NCI-H774 (cell line): ENCODE data around the gene KCNMA1.
"Not testable (repeated sequence)": the region's sequence is repeated elsewhere in the genome, so short reads cannot be mapped to it uniquely, and the experiment has no call there.

ENCODE experiments used
- DNase-seq: peaks from one replicate; lab custom pipeline; 2025; lab: John Stamatoyannopoulos, UW

KCNMA1 gene

DNA sequence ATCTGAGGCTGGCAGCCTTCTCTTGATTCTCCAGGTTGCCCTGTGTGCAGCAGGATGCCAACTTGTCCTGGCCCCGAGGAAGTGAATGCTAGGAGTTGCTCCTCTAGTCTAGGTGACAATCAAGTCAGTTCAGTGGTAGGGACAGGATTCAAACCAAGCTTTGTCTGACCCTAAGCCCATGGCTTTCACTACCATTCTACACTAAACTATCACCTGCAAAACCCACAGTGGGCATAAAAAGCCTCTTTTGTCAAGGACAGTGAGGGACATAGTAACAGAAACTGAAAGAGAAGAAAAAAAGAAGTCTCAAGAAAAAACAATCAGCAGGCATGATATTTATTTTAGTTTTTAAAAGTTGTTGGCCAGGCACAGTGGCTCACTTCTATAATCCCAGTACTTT is 33.5 kb downstream of the KCNMA1 start:
- no peak for DNase-seq

DNA sequence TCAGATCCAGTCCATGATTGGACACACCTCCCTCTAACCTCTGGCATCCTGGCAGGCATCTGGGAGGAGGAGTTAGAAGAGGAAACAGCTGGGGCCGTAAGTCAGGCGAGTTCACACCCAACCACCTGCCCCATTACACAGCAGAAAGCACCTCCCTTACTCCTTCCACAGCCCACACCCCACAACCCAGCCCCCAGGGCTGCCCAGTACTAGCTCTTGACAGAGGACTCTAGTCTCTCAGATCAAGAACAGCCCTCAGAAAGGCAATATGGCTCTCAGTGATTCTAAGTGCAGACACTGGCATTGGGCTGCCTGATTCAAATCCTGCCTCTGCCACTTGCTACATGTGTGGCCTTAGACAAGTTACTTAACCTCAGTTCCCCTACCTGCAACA is 34.1 kb downstream of the KCNMA1 start:
- peak; percentile 12 for DNase-seq

DNA sequence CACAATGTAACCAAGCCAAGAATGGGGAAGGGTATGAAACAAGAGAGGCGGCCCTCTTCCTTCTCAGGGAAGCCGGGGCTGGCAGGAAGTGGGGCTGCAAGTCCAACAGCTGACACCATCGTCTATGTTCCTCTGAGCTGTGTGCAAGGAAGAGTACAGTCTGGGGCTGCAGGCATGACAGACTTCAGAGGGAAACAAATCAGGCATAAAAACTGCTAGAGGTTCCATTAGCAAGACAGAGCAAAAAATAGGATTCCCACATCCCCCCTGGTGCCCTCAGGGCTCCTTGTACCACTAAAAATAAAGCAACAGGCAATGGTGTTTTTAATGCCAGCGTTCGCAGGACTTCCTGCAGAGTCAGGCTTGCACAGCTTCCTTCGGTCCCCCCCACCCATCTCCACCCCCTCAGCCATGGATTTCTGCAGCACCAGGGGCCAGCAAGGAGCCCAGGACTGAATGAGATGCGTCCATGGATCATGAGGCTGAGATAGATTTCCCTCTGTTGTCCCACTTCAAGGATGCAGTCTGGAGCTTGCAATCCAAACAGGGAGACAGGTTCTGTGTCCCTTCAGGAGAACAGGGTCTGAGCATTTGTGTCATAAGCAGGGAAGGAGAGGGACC is 34.6 kb downstream of the KCNMA1 start:
- DNase-seq: no peak

DNA sequence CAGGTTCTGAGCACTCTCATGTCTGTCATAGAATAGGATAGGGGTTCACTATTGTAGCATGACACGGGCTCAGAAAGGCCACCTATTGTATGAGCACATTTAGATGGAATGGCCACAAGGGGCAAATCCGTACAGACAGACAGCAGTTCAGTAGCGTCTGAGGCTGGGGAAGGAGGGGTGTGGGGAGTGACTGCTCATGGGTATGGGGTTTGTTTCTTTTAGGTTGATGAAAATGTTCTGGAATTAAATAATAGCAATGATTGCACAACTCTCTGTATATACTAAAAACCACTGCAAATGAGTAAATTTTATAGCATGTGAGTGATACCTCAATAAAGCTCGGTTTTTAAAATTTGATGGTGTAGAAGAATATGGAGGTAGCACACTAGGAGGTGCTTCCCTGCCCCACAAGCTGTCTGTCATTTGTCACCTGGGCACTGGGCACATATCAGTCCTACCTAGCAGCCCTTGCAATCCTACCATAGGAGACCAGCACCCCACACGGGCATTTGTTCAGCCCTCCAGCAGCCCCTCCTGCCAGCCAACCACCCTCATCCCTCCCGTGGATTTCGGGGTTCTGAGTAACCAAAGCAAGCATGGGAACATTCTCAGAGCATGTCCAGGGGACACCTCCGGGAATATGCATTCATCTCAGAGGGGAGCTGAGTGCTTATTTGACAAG is 35.2 kb downstream of the KCNMA1 start:
- DNase-seq: no peak

DNA sequence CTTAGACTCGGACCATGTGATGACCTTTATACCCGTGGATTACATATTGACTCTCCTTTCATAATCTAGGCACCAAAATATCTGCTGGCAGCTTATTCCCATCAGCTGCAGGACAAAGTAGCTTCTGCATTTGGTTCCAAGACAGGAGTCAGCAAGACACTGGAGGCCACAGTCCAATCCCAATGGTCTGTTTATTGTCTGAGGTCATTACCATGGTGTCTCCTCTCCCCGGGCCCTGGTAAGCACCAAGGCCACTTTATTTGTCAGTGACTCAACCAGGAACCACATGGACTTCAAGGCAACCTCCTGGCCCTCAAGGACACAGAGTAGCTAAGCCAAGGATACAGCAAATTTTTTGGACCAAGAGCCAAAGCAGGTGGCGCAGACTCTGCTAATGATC is 36.1 kb downstream of the KCNMA1 start:
- no peak for DNase-seq

DNA sequence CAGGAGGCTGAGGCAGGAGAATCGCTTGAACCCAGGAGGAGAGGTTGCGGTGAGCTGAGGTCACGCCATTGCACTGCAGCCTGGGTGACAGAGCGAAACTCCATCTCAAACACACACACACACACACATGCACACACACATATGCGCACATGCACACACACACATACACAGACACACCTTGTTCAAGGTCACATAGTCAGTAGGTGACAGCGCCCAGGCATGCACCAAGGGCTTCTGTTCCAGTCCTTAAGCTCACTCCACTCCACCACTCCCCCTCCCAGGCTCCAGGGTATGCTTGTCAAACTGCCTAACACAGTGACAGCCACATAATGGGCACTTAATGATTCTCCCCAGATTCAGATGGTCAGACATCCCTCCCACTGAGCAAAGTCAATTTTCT is 37.0 kb downstream of the KCNMA1 start:
- DNase-seq: no peak

DNA sequence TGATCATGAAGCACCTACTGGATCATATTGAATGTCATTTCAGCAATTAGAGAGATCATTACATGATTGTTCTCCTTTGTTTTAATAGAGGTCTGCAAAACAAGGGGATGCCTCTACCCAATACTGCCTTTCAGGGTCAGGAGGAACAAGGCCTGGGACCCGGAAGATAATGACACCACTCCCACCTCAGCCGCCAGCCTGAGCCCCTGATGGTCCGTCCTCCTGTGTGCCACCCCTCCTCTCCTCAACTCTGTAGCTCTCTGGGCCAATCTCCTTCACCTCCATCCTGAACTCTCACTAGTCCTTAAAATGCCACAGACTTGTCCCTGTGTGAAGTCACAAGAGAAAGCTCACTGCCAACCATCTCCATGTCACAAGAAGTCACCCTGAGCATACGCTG is 38.0 kb downstream of the KCNMA1 start:
- DNase-seq: no peak

DNA sequence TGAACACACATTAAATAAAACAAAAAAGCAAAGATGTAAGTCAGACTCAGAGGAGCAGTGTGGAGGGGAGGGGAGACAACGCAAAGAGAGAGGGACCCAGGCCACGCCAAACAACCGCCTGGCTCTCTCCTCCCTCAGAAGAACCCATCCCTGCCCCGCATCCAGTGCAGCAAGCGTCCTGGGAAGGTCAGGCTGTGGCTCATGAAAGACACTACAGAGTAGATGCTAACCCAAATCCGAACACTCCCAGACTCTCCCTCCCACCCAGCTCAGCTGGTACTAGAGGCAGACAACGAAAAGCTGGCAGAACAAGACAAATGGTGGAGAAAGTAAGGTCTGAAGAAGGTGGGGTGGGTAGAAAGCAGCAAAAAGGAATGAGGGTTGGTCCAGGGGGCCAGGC is 39.0 kb downstream of the KCNMA1 start:
- no peak for DNase-seq

DNA sequence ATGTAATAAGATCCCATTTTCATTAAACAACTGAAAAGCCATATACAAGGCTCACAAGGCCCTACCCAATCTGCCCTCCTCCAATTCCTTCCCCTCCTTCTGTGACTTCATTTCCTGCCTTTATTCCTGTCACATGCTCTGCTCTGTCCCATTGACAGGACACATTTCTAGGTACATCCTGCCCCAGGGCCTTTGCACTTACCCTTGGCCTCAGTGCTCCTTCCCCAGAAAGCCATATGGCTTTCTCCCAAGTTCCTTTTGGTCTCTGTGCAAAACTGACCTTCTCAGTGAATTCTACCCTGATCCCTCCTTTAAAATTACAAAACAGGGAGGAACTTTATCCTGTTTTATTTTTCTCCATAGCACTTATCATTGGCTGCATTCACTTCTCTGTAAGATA is 40.0 kb downstream of the KCNMA1 start:
- DNase-seq: no peak

DNA sequence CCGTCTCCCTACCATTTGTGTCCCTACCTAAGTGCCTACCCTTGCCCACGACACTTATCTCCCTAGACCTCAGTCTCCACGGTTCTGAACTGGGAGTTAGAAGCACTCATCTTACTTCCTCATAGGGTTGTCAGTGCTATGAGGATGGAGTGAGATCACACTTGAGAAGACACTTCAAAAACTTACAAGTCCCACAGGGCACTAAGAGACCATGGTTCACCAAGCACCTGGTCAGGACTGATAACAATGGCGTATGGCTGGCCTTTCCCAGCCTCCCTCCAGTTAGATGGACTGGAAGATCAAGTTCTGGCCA is 43.2 kb downstream of the KCNMA1 start:
- no peak for DNase-seq

DNA sequence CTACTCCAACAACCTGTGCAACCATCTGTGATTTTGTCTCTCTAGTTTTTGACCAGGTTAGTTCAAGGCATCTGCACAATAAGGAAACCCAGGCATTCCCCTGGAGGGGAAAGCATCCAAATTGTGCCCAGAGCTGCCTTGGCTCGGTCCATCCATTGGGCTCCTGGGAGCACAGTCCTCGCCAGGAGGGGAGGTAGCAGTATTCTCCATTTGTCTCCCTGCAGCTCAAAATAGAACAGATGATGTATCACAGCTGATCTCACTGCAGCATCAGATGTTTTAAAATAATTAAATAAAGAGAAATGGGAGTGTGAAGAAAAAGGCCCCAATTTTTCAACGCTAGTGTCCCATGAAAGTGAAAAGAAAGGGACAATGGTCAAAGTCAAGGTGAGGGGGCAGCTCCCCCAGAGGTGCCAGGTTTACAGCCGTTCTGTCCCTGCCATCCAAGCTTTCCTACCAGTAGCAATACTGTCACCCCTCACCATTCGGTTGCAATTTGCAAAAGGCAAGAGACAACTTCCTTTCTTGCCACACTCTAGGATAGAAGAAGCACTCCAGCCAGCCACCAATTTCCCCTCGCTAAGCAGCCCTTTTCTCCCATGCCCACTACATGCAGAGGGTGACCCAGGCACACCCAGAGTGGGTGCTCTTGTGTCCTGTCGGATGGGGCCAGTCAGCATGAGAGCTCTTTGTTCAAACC is 43.7 kb downstream of the KCNMA1 start:
- no peak for DNase-seq

DNA sequence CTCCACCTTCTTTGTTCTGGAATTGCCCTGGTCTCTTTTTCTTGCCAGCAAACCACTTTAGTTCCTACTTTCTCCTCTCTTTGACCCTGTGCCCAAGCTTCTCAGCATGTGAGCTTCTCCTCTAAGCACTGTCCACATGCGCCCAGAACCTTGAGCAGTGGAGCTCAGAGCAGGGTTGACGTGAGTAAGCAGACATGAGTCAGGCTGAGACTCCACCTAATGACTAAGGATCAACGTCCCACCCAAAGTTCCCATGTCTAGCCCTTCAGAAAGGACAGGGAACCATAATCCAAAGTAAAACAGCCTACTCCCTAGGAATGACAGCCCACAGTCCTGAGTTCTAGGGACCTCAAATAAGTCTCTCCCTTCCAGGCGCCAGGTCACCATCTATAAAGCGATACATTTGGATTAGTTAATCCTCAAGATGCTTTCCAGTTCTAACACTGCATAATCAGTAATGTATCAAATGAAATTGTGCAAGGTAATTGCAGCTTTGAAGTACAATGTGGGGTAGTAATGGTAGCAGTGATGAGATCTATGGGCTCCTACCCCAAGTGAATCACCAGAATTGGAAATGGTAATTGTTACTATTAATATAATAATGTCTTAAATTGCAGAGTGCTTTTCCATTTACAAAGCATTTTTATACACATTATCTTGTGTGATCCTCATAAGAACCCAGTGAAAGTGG is 44.5 kb downstream of the KCNMA1 start:
- DNase-seq: no peak

DNA sequence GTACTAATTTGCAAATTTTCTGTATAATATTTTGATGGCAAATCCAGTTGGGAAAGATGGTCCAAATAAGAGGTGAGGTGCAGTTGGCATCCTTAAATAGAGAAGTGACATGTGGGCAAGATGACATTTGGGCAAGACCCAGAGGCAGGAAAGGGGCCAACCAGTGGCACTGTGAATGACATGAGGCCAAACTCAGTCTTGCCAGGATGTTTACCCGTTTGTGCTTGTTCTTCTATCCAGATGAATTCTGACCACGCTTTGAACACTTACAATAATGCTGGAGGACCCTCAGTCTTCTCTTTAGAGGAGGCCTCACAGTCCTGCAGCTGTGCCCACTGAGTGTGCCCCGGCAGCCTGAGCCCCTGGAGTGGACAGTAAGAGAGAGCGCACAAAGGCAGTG is 45.1 kb downstream of the KCNMA1 start:
- no peak for DNase-seq

DNA sequence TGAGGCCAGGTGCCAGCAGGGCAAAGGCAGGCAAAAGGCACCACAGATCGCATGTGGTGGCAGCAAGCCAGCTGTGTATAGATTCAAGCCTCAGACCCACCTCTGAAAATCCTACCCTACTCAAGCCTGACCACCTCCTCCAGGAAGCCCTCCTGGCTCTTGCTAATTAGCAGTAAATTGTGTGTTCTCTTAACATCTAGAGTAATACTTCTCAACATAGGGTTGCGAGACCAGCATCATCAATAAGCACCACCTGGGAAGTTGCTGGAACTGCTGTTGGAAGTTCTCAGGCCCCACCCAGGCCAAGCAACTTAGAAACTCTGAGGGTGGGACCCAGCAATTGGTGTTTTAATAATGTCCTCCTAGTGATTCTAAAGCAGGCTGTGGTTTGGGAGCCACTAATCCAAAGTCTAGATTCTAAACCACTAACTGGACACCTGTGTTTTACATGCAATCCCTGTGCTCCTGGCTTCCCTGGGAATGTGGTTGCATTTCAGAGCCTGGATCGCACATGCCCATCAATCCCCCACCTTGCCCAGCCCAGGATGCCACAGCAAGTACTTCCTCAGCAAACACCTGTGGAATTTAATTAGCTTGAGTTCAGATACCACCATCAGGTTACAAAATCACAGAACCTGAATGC is 46.2 kb downstream of the KCNMA1 start:
- DNase-seq: no peak

DNA sequence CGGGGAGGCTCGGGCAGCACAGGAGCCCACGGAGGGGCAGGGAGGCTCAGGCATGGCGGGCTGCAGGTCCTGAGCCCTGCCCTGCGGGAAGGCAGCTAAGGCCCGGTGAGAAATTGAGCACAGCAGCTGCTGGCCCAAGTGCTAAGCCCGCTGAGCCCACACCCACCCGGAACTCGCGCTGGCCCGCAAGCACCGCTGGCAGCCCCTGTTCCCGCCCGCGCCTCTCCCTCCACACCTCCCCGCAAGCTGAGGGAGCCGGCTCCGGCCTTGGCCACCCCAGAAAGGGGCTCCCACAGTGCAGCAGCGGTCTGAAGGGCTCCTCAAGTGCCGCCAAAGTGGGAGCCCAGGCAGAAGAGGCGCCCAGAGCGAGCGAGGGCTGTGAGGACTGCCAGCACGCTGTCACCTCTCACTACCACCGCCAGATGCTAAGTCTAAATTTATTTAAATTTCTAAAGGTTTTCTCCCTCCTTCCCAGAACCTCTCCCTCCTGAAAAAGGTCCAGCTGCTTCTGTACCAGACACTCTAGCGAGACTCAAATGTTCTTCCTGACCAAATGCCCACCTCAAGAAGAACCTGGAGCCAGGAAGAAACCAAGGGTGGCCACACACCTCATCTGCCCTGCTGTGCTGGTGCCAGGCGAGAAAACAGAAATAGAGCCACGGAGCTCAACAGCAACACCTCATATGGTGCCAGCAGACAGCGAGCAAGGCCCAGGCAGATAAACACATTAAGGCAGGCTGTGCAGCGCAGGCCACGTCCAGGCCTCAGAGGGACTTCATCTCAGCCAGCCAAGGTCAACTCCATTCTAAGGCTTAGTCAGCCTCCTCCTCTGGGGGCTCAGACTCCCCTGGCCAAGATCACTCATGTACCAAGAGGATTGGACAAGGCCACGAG is 47.0 kb downstream of the KCNMA1 start:
- no peak for DNase-seq

DNA sequence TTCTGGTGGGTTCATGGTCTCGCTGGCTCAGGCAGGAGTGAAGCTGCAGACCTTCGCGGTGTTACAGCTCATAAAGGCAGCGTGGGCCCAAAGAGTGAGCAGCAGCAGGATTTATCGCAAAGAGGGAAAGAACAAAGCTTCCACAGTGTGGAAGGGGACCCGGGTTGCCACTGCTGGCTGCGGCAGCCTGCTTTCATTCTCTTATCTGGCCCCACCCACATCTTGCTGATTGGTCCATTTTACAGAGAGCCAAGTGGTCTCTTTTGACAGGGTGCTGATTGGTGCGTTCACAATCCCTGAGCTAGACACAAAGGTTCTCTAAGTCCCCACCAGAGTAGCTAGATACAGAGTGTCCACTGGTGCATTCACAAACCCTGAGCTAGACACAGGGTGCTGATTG is 47.9 kb downstream of the KCNMA1 start:
- not testable (repeated sequence) for DNase-seq

DNA sequence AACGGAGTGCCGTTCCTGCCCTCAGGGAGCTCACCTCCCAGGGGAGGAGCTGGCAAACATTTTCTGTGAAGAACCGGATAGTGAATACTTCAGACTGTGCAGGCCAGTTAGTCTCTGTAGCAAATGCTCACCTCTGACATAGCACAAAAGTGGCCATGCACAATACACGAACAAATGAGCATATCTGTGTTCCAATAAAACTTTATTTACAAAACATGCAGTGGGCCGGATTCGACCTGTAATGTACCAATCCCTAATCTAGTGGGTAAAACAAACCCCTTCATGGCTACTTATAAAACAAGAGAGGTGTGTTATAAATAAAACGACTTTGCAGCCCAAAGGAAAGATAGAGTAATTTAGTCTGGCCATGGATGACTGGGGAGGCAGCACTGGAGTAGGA is 48.7 kb downstream of the KCNMA1 start:
- DNase-seq: no peak

DNA sequence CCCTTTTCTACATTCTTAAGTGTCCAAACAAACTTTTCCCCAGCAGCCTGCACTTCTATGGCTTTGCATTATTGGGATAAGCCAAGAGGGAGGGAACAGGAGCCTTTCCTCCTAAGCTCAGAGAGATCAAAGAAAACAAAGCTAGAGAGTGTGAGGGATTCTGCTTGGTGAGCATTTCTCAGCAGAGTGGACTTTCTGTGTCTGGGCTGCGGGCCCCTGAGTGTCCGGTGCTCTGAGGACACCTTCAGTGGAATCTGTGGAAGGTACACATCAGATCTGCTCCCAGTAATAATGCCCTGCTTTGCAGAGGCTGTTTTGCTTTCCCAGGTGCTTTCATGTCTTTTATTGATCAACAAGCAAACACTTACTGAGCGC is 50.2 kb downstream of the KCNMA1 start:
- DNase-seq: no peak

DNA sequence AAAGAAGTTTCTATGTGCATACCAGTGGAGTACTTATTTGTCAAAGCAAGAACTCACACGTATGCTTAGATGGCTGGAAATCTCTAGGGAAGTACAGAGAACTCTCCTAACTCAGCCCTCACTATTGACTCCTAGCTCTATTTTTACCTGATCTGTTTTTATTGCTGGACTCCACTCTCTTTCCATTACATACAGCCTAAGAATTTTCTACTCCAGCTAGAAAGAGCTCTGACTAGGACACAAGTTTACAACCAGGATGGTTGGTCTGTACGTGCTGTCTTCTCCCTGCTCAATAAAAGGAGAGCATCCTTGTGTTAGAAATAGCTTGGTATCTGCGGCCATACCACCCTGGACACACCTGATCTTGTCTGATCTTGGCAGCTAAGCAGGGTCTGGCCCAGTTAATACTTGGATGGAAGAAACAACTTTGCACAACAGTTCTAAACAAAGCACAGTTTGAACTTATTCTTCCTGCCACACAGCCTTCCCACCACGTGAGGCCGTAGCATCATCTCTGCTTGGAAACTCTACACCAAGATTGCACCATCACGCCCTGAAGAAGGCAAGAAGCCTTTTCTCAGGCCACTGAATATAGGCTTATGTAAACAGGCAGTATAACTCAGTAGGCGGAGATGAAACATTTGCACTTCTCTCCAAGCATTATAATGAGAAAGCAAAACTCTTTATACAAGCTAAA is 50.7 kb downstream of the KCNMA1 start:
- no peak for DNase-seq

DNA sequence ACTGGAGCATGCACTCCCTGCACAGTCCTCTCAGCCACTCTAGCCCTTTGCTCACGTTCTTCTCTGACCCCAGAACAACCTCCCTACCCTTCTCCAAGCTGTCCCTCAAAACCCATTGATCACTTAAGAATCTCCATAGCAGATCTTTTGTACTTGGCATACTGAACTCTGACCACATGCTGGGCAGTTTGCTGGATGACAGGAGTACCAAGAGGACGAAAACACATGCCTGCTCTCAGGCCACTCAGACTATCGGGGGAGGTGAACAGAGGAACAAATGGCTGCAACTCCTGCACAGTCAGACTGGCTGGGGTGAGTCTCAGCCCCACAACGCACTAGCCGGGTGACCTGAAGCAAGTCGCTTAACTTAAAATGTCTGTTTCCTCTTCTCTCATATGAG is 52.7 kb downstream of the KCNMA1 start:
- DNase-seq: no peak

DNA sequence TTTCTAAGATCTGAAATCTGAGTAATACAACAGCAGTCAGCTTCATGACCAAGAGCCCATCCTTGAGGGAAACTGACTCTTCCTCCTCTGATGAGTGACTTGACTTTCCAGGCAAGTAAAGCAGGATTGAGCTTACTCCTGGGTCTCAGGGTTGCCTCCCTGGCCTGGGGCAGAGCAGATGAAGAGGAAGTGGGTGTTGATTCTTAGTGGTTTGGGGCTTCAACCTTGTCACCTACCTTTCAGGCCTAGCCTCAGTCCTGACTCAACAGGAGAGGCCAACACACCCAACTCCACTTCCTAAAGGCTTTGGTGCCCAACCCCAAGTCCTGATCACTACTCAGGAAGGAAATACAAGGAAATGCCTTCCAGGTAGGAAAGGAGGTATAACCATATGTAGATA is 54.1 kb downstream of the KCNMA1 start:
- DNase-seq: no peak
